Measurements from ENCODE around the gene PTGES.

Gene PTGES

GRCh38 chr9:129724456-129725190 is 28.2 kb downstream of the PTGES start:
- H3K27ac ChIP-seq (ENCODE audit: low read depth, low read length) = no peak overlapping the region
- peaks cover 0 to 8% of the 10 kb centered on the region in 2 donors for H3K27me3 ChIP-seq (ENCODE audit: control insufficient read depth in 1 of 2, insufficient read depth in 2 of 2, low read length in 2 of 2)
- H3K9me3 ChIP-seq (ENCODE audit: low read length) = no peaks in the 10 kb centered on the region
- H3K36me3 ChIP-seq (ENCODE audit: insufficient read depth, low read length) = no peaks in the 10 kb centered on the region
- no peak overlapping the region for H3K9ac ChIP-seq (ENCODE audit: low read length)
- H3K4me1 ChIP-seq (ENCODE audit: insufficient read depth, low read length) = no peaks in the 10 kb centered on the region
- no peak overlapping the region for H3K4me3 ChIP-seq (ENCODE audit: low read depth in 1 of 2, low read length in 2 of 2)

- H3K4me1 ChIP-seq (ENCODE audit: insufficient read depth, low read length) = no peaks in the 10 kb centered on the region
- peaks cover 0 to 4% of the 10 kb centered on the region in 2 donors for H3K27me3 ChIP-seq (ENCODE audit: control insufficient read depth in 1 of 2, insufficient read depth in 2 of 2, low read length in 2 of 2)
- H3K9ac ChIP-seq (ENCODE audit: low read length) = no peak overlapping the region
- no peaks in the 10 kb centered on the region for H3K36me3 ChIP-seq (ENCODE audit: insufficient read depth, low read length)
- no peaks in the 10 kb centered on the region for H3K9me3 ChIP-seq (ENCODE audit: low read length)
- H3K27ac ChIP-seq (ENCODE audit: low read depth, low read length) = no peak overlapping the region
- H3K4me3 ChIP-seq (ENCODE audit: low read depth in 1 of 2, low read length in 2 of 2) = no peak overlapping the region
Observed at GRCh38 chr9:129722913-129723312, 29.9 kb downstream of the PTGES start.

GRCh38 chr9:129720865-129721545 is 31.8 kb downstream of the PTGES start:
- H3K9me3 ChIP-seq (ENCODE audit: low read length) = no peaks in the 10 kb centered on the region
- H3K27ac ChIP-seq (ENCODE audit: low read depth, low read length) = no peak overlapping the region
- no peaks in the 10 kb centered on the region for H3K36me3 ChIP-seq (ENCODE audit: insufficient read depth, low read length)
- H3K4me3 ChIP-seq (ENCODE audit: low read depth in 1 of 2, low read length in 2 of 2) = no peak overlapping the region
- H3K9ac ChIP-seq (ENCODE audit: low read length) = no peak overlapping the region
- no peaks in the 10 kb centered on the region for H3K4me1 ChIP-seq (ENCODE audit: insufficient read depth, low read length)
- H3K27me3 ChIP-seq (ENCODE audit: control insufficient read depth in 1 of 2, insufficient read depth in 2 of 2, low read length in 2 of 2) = peaks cover 0 to 4% of the 10 kb centered on the region in 2 donors

GRCh38 chr9:129720181-129720864 is 32.5 kb downstream of the PTGES start:
- no peak overlapping the region for H3K27ac ChIP-seq (ENCODE audit: low read depth, low read length)
- H3K9ac ChIP-seq (ENCODE audit: low read length) = no peak overlapping the region
- peaks cover 0 to 4% of the 10 kb centered on the region in 2 donors for H3K27me3 ChIP-seq (ENCODE audit: control insufficient read depth in 1 of 2, insufficient read depth in 2 of 2, low read length in 2 of 2)
- H3K4me1 ChIP-seq (ENCODE audit: insufficient read depth, low read length) = no peaks in the 10 kb centered on the region
- no peaks in the 10 kb centered on the region for H3K9me3 ChIP-seq (ENCODE audit: low read length)
- H3K4me3 ChIP-seq (ENCODE audit: low read depth in 1 of 2, low read length in 2 of 2) = no peak overlapping the region
- H3K36me3 ChIP-seq (ENCODE audit: insufficient read depth, low read length) = no peaks in the 10 kb centered on the region

GRCh38 chr9:129719135-129719534 is 33.7 kb downstream of the PTGES start:
- no peak overlapping the region for H3K9ac ChIP-seq (ENCODE audit: low read length)

GRCh38 chr9:129718647-129719046 is 34.2 kb downstream of the PTGES start:
- Histone ChIP-seq H3K27me3 (ENCODE audit: control insufficient read depth in 1 of 2, insufficient read depth in 2 of 2, low read length in 2 of 2) (peaks cover 0 to 4% of the 10 kb centered on the region in 2 donors), H3K27ac (ENCODE audit: low read depth, low read length) (no peak overlapping the region), H3K9me3 (ENCODE audit: low read length) (no peaks in the 10 kb centered on the region), H3K4me3 (ENCODE audit: low read depth in 1 of 2, low read length in 2 of 2) (no peak overlapping the region), H3K9ac (ENCODE audit: low read length) (no peak overlapping the region), H3K4me1 (ENCODE audit: insufficient read depth, low read length) (no peaks in the 10 kb centered on the region), H3K36me3 (ENCODE audit: insufficient read depth, low read length) (no peaks in the 10 kb centered on the region)

More at GRCh38 chr9:129719135-129719534, 33.7 kb downstream of the PTGES start:
- Histone ChIP-seq H3K27me3 (ENCODE audit: control insufficient read depth in 1 of 2, insufficient read depth in 2 of 2, low read length in 2 of 2) (peaks cover 0 to 4% of the 10 kb centered on the region in 2 donors), H3K4me3 (ENCODE audit: low read depth in 1 of 2, low read length in 2 of 2) (no peak overlapping the region), H3K4me1 (ENCODE audit: insufficient read depth, low read length) (no peaks in the 10 kb centered on the region), H3K9me3 (ENCODE audit: low read length) (no peaks in the 10 kb centered on the region), H3K36me3 (ENCODE audit: insufficient read depth, low read length) (no peaks in the 10 kb centered on the region), H3K27ac (ENCODE audit: low read depth, low read length) (no peak overlapping the region)

GRCh38 chr9:129717991-129718390 is 34.9 kb downstream of the PTGES start:
- Histone ChIP-seq H3K36me3 (ENCODE audit: insufficient read depth, low read length) (no peaks in the 10 kb centered on the region), H3K9me3 (ENCODE audit: low read length) (no peaks in the 10 kb centered on the region), H3K27me3 (ENCODE audit: control insufficient read depth in 1 of 2, insufficient read depth in 2 of 2, low read length in 2 of 2) (no peaks in the 10 kb centered on the region), H3K4me1 (ENCODE audit: insufficient read depth, low read length) (no peaks in the 10 kb centered on the region), H3K27ac (ENCODE audit: low read depth, low read length) (no peak overlapping the region), H3K9ac (ENCODE audit: low read length) (no peak overlapping the region), H3K4me3 (ENCODE audit: low read depth in 1 of 2, low read length in 2 of 2) (no peak overlapping the region)

GRCh38 chr9:129716091-129716490 is 36.8 kb downstream of the PTGES start:
- Histone ChIP-seq H3K4me1 (ENCODE audit: insufficient read depth, low read length) (no peaks in the 10 kb centered on the region), H3K9me3 (ENCODE audit: low read length) (no peaks in the 10 kb centered on the region), H3K36me3 (ENCODE audit: insufficient read depth, low read length) (no peaks in the 10 kb centered on the region), H3K27ac (ENCODE audit: low read depth, low read length) (no peak overlapping the region), H3K27me3 (ENCODE audit: control insufficient read depth in 1 of 2, insufficient read depth in 2 of 2, low read length in 2 of 2) (no peaks in the 10 kb centered on the region), H3K9ac (ENCODE audit: low read length) (no peak overlapping the region), H3K4me3 (ENCODE audit: low read depth in 1 of 2, low read length in 2 of 2) (no peak overlapping the region)

GRCh38 chr9:129714511-129715061 is 38.3 kb downstream of the PTGES start:
- H3K9ac ChIP-seq (ENCODE audit: low read length) = no peak overlapping the region
- no peak overlapping the region for H3K27ac ChIP-seq (ENCODE audit: low read depth, low read length)
- no peaks in the 10 kb centered on the region for H3K9me3 ChIP-seq (ENCODE audit: low read length)
- no peaks in the 10 kb centered on the region for H3K27me3 ChIP-seq (ENCODE audit: control insufficient read depth in 1 of 2, insufficient read depth in 2 of 2, low read length in 2 of 2)
- no peaks in the 10 kb centered on the region for H3K4me1 ChIP-seq (ENCODE audit: insufficient read depth, low read length)
- H3K4me3 ChIP-seq (ENCODE audit: low read depth in 1 of 2, low read length in 2 of 2) = no peak overlapping the region
- H3K36me3 ChIP-seq (ENCODE audit: insufficient read depth, low read length) = no peaks in the 10 kb centered on the region

- Histone ChIP-seq H3K9me3 (ENCODE audit: low read length) (no peaks in the 10 kb centered on the region), H3K4me3 (ENCODE audit: low read depth in 1 of 2, low read length in 2 of 2) (no peak overlapping the region), H3K36me3 (ENCODE audit: insufficient read depth, low read length) (no peaks in the 10 kb centered on the region), H3K9ac (ENCODE audit: low read length) (no peak overlapping the region), H3K27me3 (ENCODE audit: control insufficient read depth in 1 of 2, insufficient read depth in 2 of 2, low read length in 2 of 2) (no peaks in the 10 kb centered on the region), H3K4me1 (ENCODE audit: insufficient read depth, low read length) (no peaks in the 10 kb centered on the region), H3K27ac (ENCODE audit: low read depth, low read length) (no peak overlapping the region)
Observed at GRCh38 chr9:129713402-129713679, 39.5 kb downstream of the PTGES start.

- no peaks in the 10 kb centered on the region for H3K36me3 ChIP-seq (ENCODE audit: insufficient read depth, low read length)
- H3K9me3 ChIP-seq (ENCODE audit: low read length) = no peaks in the 10 kb centered on the region
- no peaks in the 10 kb centered on the region for H3K4me1 ChIP-seq (ENCODE audit: insufficient read depth, low read length)
- H3K27me3 ChIP-seq (ENCODE audit: control insufficient read depth in 1 of 2, insufficient read depth in 2 of 2, low read length in 2 of 2) = no peaks in the 10 kb centered on the region
- H3K27ac ChIP-seq (ENCODE audit: low read depth, low read length) = no peak overlapping the region
- H3K4me3 ChIP-seq (ENCODE audit: low read depth in 1 of 2, low read length in 2 of 2) = no peak overlapping the region
- H3K9ac ChIP-seq (ENCODE audit: low read length) = no peak overlapping the region
Observed at GRCh38 chr9:129712634-129713401, 40.0 kb downstream of the PTGES start.
